Measurements from ENCODE around the gene NUMA1. TPM values are rescaled to one million over a fixed set of nuclear protein-coding genes. Genes with fewer than 3 reads are reported as not detected.

Gene NUMA1
- total RNA-seq (2021; fragmentation: NEBNext Ultra II Directional; extraction: Animal tissue kit (Norgen Biotek cat#: 25700)) = 107 and 108 TPM in 2 replicates
- polyA plus RNA-seq (2011; rRNA removed) = 101 and 137 TPM in 2 replicates
- 96.5 TPM for polyA plus RNA-seq (2011; cell fraction: cytosol; rRNA removed)
- polyA plus RNA-seq (2011; cell fraction: nucleus; rRNA removed) = 241 TPM
- polyA plus RNA-seq (2012, experiment 1 of 2) = 79.6 to 115 TPM (median 109 TPM) in 4 replicates
- polyA plus RNA-seq (2012, experiment 2 of 2) = 40.6 TPM
- polyA plus RNA-seq (2013, experiment 1 of 2) = 44.4 TPM
- polyA plus RNA-seq (2013, experiment 2 of 2) = 40.8 TPM
- 194 and 208 TPM in 2 replicates for polyA minus RNA-seq (2011; rRNA and poly(A)+ RNA removed)
- 97.6 TPM for polyA minus RNA-seq (2011; cell fraction: cytosol; rRNA and poly(A)+ RNA removed)
- polyA minus RNA-seq (2011; cell fraction: nucleus; rRNA and poly(A)+ RNA removed) = 148 TPM
- long read RNA-seq, experiment 1, partial matches to known transcripts = 45 of 53 reads
- long read RNA-seq, experiment 1, other reads (novel, unspliced or antisense) = 7 of 53 reads
- long read RNA-seq, experiment 2, partial matches to known transcripts = 1 of 1 reads
- long read RNA-seq, experiment 2, other reads (novel, unspliced or antisense) = 0 of 1 reads

GRCh38 chr11:72080326-72081183 is at the start of gene NUMA1, which contains the start of gene LRRC51:
Gene NUMA1, minus strand, starts transcription at chr11:72080542. Its CDS starts 44,599 bp downstream, at chr11:72035943.
Gene LRRC51, plus strand, starts transcription at chr11:72080850. Its CDS starts 8,234 bp downstream, at chr11:72089084.
- Histone ChIP-seq H2BK20ac (ENCODE audit: low read length) (no peak within 1 kb of the TSS), H2BK12ac (ENCODE audit: low read depth, low read length) (peak within 1 kb of the TSS; percentile 96), H4K91ac (replicated peaks; ENCODE audit: insufficient read length, low read length) (peak within 1 kb of the TSS; percentile 23), H3K36me3 (ENCODE audit: control insufficient read depth in 2 of 4, insufficient read depth in 4 of 4, low read length in 3 of 4) (no peaks in the 10 kb centered on the region; a peak in 1 of 8 replicates), H2BK15ac (ENCODE audit: low read length) (0 out of 2 replicates have a peak within 1 kb of the TSS, but pooled peaks have one; percentile 88), H3K79me2 (ENCODE audit: control insufficient read depth in 1 of 2, insufficient read depth in 2 of 2, low read length in 2 of 2) (peaks cover 13 to 44% of the 10 kb centered on the region in 2 experiments; a peak in 3 of 4 replicates), H3K4ac (replicated peaks; ENCODE audit: insufficient read length, low read depth, low read length) (peak within 1 kb of the TSS; percentile 85), H3K9ac (replicated peaks in 1 of 4; ENCODE audit: extremely low read depth in 1 of 4, low read depth in 3 of 4, low read length in 3 of 4) (peak within 1 kb of the TSS; percentile 57 to 87 (median 74)), H3K27ac (ENCODE audit: low read depth, low read length) (peak within 1 kb of the TSS; percentile 84), H3K18ac (ENCODE audit: extremely low read depth, low read length) (peak within 1 kb of the TSS; percentile 96), H2AK5ac (ENCODE audit: low read depth, low read length) (0 out of 2 replicates have a peak within 1 kb of the TSS, but pooled peaks have one; percentile 19), H3K4me2 (ENCODE audit: insufficient read depth in 1 of 2, low read depth in 2 of 2, low read length in 2 of 2) (peak within 1 kb of the TSS; percentile 79 to 86), H2BK5ac (ENCODE audit: low read depth, low read length) (peak within 1 kb of the TSS; percentile 95), H3K23me2 (ENCODE audit: low read depth, low read length) (peaks cover 4% of the 10 kb centered on the region; the same call in 1 of the 2 replicates), H3K79me1 (ENCODE audit: low read depth, low read length) (no peaks in the 10 kb centered on the region; the same call in 1 of the 2 replicates), H2BK120ac (replicated peaks; ENCODE audit: low read depth, low read length) (no peak within 1 kb of the TSS), H3K9me3 (ENCODE audit: insufficient read depth in 2 of 2, low read depth in 1 of 2, low read length in 1 of 2) (no peaks in the 10 kb centered on the region), H3K23ac (ENCODE audit: insufficient read length) (no peak within 1 kb of the TSS), H4K8ac (ENCODE audit: extremely low read depth, insufficient read depth, low read length) (peak within 1 kb of the TSS; percentile 88; the same call in 1 of the 2 replicates), H3K56ac (replicated peaks; ENCODE audit: insufficient read length, low read depth, low read length) (peak within 1 kb of the TSS; percentile 80), H2AFZ (ENCODE audit: low read length) (0 out of 2 replicates have a peak within 1 kb of the TSS, but pooled peaks have one; percentile 10), H3K14ac (ENCODE audit: insufficient read length) (no peak within 1 kb of the TSS), H3K27me3 (replicated peaks in 1 of 4; ENCODE audit: control insufficient read depth in 3 of 4, extremely low read depth in 1 of 4, insufficient read depth in 3 of 4, low read length in 3 of 4) (no peaks in the 10 kb centered on the region), H3K4me3 (ENCODE audit: extremely low read depth in 1 of 4, insufficient read depth in 2 of 4, low read depth in 3 of 4, low read length in 4 of 4) (peak within 1 kb of the TSS; percentile 66 to 100 (median 86)), H4K20me1 (replicated peaks in 1 of 2; ENCODE audit: control insufficient read depth in 1 of 2, insufficient read depth in 2 of 2, low read length in 2 of 2) (peaks cover 2 to 4% of the 10 kb centered on the region in 2 experiments), H4K5ac (ENCODE audit: insufficient read length, low read depth, low read length) (peak within 1 kb of the TSS; percentile 49), H3K4me1 (replicated peaks in 1 of 4; ENCODE audit: control insufficient read depth in 3 of 4, insufficient read depth in 4 of 4, low read length in 3 of 4) (no peaks in the 10 kb centered on the region; a peak in 2 of 7 replicates)
- POLR2A ChIA-PET (ENCODE audit: partially characterized antibody) = interaction anchor here (1.0 to 8.4 kb wide), 6 partner anchors 10 to 55 kb away, joined by 3 to 144 read pairs (median 8); partner anchors contain the start of genes ANAPC15 and LAMTOR1
- CTCF ChIA-PET (ENCODE audit: partially characterized antibody) = interaction anchor here (2.3 to 2.5 kb wide), 3 partner anchors 50 to 56 kb away, joined by 7 to 13 read pairs (median 10); no protein-coding TSS in a partner anchor
- 3% methylated on average over 56 of the region's 60 CpGs; no CpG with 5 or more reads in 1 of the 2 experiments for WGBS, 2 experiments (ENCODE audit: extremely low coverage in 1 of 2, insufficient coverage in 1 of 2, insufficient read length in 1 of 2, insufficient replicate concordance in 2 of 2, low coverage in 1 of 2, low lambda C conversion rate in 2 of 2, missing lambda C conversion rate in 1 of 2)
- FAIRE-seq (peak; percentile 90), DNase-seq (ENCODE audit: low read depth in 1 of 2, low spot score in 2 of 2) (peak; percentile 98 to 100)
- no peak for TF ChIP-seq SUZ12 (IDR thresholded peaks at IDR 0.05; ENCODE audit: low read length)
- no peak for TF ChIP-seq JUND (IDR thresholded peaks at IDR 0.05; ENCODE audit: low read length)
- peak in 1 of 2 experiments; percentile 91; a peak in 2 of 4 replicates for TF ChIP-seq SIN3A (conservative IDR thresholded peaks at IDR 0.05 in 1 of 2, IDR thresholded peaks at IDR 0.05 in 1 of 2; ENCODE audit: low read depth in 1 of 2, low read length in 2 of 2)
- TF ChIP-seq YY1 (IDR thresholded peaks at IDR 0.05; ENCODE audit: low read depth, low read length) = peak; percentile 91
- TF ChIP-seq BCL11A (IDR thresholded peaks at IDR 0.05; ENCODE audit: low read depth in 2 of 2, low read length in 2 of 2) = no peak
- peak; percentile 51; the same call in 1 of the 2 replicates for TF ChIP-seq CEBPB (IDR thresholded peaks at IDR 0.05; ENCODE audit: low read depth, low read length)
- no peak for TF ChIP-seq KDM1A (IDR thresholded peaks at IDR 0.05; ENCODE audit: borderline replicate concordance, low read length)
